ENCODE results near the gene SYNE1.

DNA sequence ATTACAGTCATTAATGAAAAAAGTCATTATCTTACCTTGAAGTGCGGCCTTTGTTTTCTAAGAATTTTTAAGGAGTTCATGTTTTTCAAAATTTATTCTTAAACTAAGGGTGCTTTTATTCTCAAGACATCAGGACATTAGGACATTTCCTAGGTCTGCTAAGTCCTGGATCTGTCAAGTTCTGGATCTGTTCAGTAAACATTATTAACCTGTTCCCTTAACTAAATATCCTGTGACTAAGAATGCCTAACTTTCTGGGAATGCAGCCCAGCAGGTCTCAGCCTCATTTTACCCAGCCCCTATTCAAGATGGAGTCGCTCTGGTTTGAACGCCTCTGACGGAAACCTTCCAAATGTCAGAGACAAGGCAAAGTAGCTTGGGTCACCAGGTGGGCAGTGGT is 302.6 kb downstream of the SYNE1 start:
- TF ChIP-seq, protein P1, sequence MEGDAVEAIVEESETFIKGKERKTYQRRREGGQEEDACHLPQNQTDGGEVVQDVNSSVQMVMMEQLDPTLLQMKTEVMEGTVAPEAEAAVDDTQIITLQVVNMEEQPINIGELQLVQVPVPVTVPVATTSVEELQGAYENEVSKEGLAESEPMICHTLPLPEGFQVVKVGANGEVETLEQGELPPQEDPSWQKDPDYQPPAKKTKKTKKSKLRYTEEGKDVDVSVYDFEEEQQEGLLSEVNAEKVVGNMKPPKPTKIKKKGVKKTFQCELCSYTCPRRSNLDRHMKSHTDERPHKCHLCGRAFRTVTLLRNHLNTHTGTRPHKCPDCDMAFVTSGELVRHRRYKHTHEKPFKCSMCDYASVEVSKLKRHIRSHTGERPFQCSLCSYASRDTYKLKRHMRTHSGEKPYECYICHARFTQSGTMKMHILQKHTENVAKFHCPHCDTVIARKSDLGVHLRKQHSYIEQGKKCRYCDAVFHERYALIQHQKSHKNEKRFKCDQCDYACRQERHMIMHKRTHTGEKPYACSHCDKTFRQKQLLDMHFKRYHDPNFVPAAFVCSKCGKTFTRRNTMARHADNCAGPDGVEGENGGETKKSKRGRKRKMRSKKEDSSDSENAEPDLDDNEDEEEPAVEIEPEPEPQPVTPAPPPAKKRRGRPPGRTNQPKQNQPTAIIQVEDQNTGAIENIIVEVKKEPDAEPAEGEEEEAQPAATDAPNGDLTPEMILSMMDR (IDR thresholded peaks at IDR 0.05) = no peak
- TF ChIP-seq POLR2A (IDR thresholded peaks at IDR 0.05) = no peak
- no peak for TF ChIP-seq POLR2AphosphoS5 (IDR thresholded peaks at IDR 0.05)
